Esophagus squamous epithelium (tissue), 4 donors: Measurements from ENCODE around the gene AASDHPPT.

ENCODE experiments used
- CTCF ChIP-seq, 6 experiments: fragments of 450-650 bp in 4 of 6; fragments of 200-600 bp in 2 of 6; sonication (generic) in 2 of 6; IDR thresholded peaks; one replicate each; pipeline ENCODE4 v1.5.1; 2016 to 2019; ENCODE audit warnings: antibody characterized with exemption in 6 of 6, mild to moderate bottlenecking in 4 of 6, moderate library complexity in 4 of 6
- POLR2A ChIP-seq, 4 donors: fragments of 450-650 bp; IDR thresholded peaks; one replicate each; pipeline ENCODE4 v1.6.1; 2017; ENCODE audit warnings: antibody characterized with exemption in 4 of 4, mild to moderate bottlenecking in 4 of 4, moderate library complexity in 3 of 4

GRCh38 chr11:106031202-106031810 is 46.2 kb upstream of the AASDHPPT start:
- no peak for TF ChIP-seq CTCF (IDR thresholded peaks at IDR 0.05)
- TF ChIP-seq POLR2A (IDR thresholded peaks at IDR 0.05), result no peak
